ENCODE data around the gene CAMTA1.

Gene CAMTA1

GRCh38 chr1:7450838-7451237, 665.6 kb downstream of the CAMTA1 start:
- TF ChIP-seq CTCF (IDR thresholded peaks at IDR 0.05; ENCODE audit: insufficient read depth, low read depth, low read length, missing control alignments), result no peak
- no peak overlapping the region for H3K4me3 ChIP-seq (ENCODE audit: low read depth, low read length)
- no peak for DNase-seq (ENCODE audit: low read depth)

- H3K4me3 ChIP-seq (ENCODE audit: low read depth, low read length), result no peak overlapping the region
- no peak for TF ChIP-seq CTCF (IDR thresholded peaks at IDR 0.05; ENCODE audit: insufficient read depth, low read depth, low read length, missing control alignments)
- DNase-seq (ENCODE audit: low read depth), result no peak
These were observed 667.8 kb downstream of the CAMTA1 start for GRCh38 chr1:7453038-7453437.

GRCh38 chr1:7454052-7454815, 669.0 kb downstream of the CAMTA1 start:
- no peak overlapping the region for H3K4me3 ChIP-seq (ENCODE audit: low read depth, low read length)
- DNase-seq (ENCODE audit: low read depth), result peak; percentile 28
- TF ChIP-seq CTCF (IDR thresholded peaks at IDR 0.05; ENCODE audit: insufficient read depth, low read depth, low read length, missing control alignments), result peak; percentile 7

GRCh38 chr1:7454895-7455784, 669.9 kb downstream of the CAMTA1 start:
- TF ChIP-seq CTCF (IDR thresholded peaks at IDR 0.05; ENCODE audit: insufficient read depth, low read depth, low read length, missing control alignments), result no peak
- no peak for DNase-seq (ENCODE audit: low read depth)
- H3K4me3 ChIP-seq (ENCODE audit: low read depth, low read length), result no peak overlapping the region

- no peak overlapping the region for H3K4me3 ChIP-seq (ENCODE audit: low read depth, low read length)
- no peak for DNase-seq (ENCODE audit: low read depth)
- no peak for TF ChIP-seq CTCF (IDR thresholded peaks at IDR 0.05; ENCODE audit: insufficient read depth, low read depth, low read length, missing control alignments)
These were observed 670.8 kb downstream of the CAMTA1 start for GRCh38 chr1:7455796-7456721.

- DNase-seq (ENCODE audit: low read depth), result no peak
- no peak for TF ChIP-seq CTCF (IDR thresholded peaks at IDR 0.05; ENCODE audit: insufficient read depth, low read depth, low read length, missing control alignments)
- no peak overlapping the region for H3K4me3 ChIP-seq (ENCODE audit: low read depth, low read length)
These were observed 671.4 kb downstream of the CAMTA1 start for GRCh38 chr1:7456722-7457082.

All from GM12865 (cell line).